Endothelial cell of umbilical vein (primary cell): ENCODE measurements around the gene TSPAN31.

Experiments
- EZH2 ChIP-seq: IDR thresholded peaks from 2 replicates; pipeline ENCODE4 v1.6.1; 2012; ENCODE audit warnings: borderline replicate concordance, low read depth, mild to moderate bottlenecking, moderate library complexity, low read length, inconsistent platforms; ENCODE audit not compliant: severe bottlenecking
- POLR2AphosphoS5 ChIP-seq: IDR thresholded peaks from 2 replicates; pipeline ENCODE4 v1.6.1; 2012; ENCODE audit warnings: low read depth, mild to moderate bottlenecking, control low read depth, low read length, moderate library complexity; ENCODE audit not compliant: insufficient read depth
- TF ChIP-seq, protein P1 (sequence below), 2 donors: IDR thresholded peaks; 1 replicate in 1 of 2; 2 replicates in 1 of 2; pipeline ENCODE4 v1.5.1; 2011; ENCODE audit warnings: low read length in 2 of 2, mild to moderate bottlenecking in 2 of 2, moderate library complexity in 2 of 2, control low read depth in 1 of 2, inconsistent platforms in 1 of 2, low read depth in 1 of 2; ENCODE audit not compliant: insufficient read depth in 1 of 2; ENCODE audit errors: extremely low read depth in 1 of 2
- TF ChIP-seq, protein P2 (sequence below): IDR thresholded peaks from 2 replicates; pipeline ENCODE4 v1.6.1; 2011; ENCODE audit not compliant: insufficient read depth, insufficient read length

DNA sequence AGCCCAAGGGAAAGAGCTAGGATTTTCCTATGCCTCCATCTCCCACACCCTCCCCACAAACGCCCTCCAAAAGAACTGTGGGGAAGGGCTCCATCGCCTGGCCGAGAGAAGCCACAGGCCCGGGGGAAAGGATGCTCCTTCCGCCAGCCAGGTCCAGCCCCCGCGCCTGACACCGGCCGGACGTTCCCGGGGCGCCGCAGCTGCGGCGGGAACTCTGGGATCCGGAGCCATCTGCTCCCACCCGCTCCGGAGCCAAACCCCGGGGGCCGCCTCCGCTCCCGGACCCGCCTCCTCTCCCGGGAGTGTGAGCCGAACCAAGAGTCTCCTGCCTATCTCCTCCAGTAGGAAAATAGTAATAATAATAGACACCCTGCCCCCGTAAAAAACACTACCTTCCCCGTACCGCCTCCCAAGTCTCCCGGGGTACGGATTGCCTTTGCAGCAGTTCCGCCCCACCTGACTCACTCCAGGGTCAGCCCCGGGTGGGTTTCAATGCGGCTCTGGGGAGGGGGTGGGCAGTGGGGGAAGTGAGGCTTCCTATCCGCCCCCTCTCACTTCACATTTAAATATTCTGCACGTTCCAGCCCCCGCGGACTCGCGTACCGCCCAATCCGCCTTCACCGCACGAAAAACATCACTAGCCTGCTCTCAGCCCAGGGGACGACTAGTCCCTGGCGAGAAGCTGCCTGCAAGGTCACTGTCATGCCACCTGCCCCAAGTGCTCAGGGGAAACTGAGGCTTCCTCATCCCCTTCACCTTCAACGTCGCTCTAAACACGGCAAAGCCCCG lies 8.7 kb upstream of the TSPAN31 start:
- TF ChIP-seq EZH2 = peak; percentile 58
- TF ChIP-seq POLR2AphosphoS5 = no peak
- TF ChIP-seq, protein P1, sequence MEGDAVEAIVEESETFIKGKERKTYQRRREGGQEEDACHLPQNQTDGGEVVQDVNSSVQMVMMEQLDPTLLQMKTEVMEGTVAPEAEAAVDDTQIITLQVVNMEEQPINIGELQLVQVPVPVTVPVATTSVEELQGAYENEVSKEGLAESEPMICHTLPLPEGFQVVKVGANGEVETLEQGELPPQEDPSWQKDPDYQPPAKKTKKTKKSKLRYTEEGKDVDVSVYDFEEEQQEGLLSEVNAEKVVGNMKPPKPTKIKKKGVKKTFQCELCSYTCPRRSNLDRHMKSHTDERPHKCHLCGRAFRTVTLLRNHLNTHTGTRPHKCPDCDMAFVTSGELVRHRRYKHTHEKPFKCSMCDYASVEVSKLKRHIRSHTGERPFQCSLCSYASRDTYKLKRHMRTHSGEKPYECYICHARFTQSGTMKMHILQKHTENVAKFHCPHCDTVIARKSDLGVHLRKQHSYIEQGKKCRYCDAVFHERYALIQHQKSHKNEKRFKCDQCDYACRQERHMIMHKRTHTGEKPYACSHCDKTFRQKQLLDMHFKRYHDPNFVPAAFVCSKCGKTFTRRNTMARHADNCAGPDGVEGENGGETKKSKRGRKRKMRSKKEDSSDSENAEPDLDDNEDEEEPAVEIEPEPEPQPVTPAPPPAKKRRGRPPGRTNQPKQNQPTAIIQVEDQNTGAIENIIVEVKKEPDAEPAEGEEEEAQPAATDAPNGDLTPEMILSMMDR (IDR thresholded peaks at IDR 0.05; ENCODE audit: extremely low read depth in 1 of 2, insufficient read depth in 1 of 2, low read depth in 1 of 2, low read length in 2 of 2) = no peak
- TF ChIP-seq, protein P2, sequence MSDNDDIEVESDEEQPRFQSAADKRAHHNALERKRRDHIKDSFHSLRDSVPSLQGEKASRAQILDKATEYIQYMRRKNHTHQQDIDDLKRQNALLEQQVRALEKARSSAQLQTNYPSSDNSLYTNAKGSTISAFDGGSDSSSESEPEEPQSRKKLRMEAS = no peak
